ENCODE data around the gene GPR37L1.
"Not testable (repeated sequence)": the region's sequence is repeated elsewhere in the genome, so short reads cannot be mapped to it uniquely, and the experiment has no call there.

The GPR37L1 gene

DNA sequence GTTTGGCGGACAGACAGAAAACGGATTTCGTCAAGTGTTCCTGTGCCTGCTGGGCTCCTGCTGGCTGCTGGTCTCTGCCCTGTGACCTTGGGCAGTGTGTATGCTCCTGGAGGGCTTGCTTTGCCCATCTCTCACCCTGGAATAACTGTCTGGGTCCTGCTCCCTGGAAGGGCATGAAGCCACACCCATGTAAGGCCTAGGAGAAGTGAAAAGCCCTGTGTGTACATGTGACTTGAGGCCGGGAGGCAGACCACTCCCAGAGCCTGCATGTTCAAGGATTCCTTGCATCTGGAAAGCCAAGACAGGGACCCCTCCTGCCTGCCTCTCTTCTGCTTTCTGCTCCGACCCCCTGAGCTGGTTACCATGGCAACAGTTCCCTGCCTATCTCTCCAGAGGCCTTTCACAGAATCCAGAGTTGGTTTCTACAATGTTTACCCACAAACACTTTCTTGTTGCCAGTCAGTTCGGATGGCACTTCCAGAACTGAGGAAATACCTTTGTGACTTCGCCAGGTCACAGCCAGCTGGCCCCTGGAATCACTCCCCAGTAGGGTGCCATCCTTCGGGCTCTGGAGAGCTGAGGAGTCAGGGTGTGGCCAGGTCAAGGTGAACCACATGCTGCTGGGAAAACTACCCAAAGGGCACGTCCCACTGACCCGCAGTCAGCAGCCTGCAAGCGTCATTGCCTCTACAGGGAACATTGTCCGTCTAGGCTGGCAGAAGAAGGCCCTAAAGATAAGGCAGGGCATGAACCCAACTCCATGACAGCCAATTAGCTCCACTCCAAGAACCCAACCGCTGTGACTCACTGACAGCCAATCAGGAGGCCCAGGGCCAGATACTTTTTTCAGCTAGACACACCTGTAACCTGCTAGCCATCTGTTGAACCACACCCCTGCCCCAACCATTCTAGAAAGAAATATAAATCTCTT is 14.7 kb upstream of the GPR37L1 start:
- DNase-seq, result no peak

DNA sequence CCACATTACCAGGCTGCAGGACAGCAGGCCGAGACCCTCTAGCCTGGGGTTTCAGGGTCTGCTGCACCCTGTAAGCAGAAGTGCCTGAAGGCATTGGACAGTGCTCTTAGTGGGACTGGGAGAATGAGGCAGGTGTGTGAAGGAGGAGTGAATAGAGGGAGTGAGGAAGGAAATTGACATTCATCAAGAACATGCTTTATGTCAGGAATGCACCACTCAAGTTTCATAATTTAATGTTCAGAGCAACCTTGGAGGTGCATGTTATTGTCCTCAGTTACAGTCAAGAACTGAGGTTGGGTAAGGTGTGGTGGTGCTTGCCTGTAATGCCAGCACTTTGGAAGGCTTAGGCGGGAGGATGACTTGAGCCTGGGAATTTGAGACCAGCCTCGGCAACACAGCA is 11.7 kb upstream of the GPR37L1 start:
- no peak for DNase-seq

DNA sequence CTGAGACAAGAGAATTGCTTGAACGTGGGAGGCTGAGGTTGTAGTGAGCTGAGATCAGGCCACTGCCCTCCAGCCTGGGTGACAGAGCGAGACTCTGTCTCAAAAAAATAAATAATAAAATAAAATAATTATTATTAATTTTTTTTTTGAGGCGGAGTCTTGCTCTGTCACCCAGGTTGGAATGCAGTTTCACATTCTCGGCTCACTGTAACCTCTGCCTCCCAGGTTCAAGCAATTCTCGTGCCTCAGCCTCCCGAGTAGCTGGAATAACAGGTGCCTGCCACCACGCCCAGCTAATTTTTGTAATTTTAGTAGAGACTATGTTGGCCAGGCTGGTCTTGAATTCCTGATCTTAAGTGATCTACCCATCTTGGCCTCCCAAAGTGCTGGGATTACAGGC is 11.1 kb upstream of the GPR37L1 start:
- not testable (repeated sequence) for DNase-seq

DNA sequence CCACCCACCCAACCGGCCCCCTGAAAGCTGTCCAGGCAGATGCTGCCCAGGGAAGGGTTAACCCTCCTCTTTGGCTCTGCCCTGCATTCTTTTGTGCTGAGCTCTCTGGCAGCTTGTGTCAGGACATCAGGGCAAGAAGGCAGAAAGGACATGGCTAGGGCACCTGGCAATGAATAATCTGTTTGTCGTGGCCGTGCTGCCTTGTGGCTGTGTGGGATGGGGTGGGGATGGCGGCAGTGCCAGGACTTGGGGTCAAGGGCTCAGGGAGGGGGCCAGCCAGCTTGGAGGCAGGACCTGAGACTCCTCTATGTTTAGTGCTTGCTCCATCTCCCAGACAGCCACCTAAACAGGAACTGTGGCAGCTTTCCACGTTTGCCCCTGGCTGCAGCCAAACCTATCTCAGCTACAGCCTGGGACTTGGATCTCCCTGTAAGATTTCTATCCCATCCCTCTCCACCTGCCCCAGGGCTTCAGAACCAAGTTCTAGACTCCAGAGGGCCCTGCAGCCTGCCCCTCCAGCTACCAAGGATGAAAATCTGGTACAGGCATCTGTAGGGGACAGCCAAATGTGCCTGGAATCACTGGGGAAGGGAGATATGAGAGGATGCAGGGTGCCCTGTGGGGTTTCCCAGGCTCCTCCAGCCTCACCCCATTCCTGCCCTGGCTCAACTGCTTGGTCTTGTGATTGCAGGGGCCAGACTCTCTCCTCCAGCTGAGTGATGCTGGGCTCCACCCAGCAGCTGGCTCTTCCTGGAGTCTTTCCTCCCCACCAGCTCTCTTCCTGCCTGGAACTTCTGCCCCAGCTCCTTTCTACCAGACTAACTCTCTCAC is 9.6 kb upstream of the GPR37L1 start:
- DNase-seq, result no peak

DNA sequence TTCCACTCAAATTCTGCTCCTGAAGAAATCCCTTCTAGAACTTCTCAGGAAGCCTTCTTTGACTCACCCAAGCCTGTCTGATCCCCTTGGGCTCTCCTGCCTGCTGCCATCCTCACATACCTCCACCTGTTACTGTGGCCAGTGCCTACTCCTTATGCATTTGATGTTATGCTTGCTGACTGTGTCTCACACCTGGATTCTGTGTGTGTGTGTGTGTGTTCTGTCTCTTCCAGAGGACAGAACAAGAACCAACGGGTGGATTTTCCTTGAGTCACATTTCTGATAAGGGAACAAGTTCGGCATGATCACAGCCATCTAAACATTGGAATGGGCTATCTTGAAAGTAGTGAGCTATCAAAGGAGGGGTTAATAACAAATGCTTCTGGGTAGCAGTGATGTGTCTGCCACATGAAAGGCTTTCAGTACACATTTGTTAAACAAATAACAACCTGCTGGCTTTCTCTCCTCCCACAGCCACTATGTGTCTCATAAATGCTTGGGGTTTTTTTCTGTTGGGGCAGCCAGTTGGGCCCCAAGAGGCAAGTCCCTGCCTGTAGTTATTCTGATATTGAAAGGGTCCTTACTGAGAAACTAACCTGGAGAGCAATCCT is 8.9 kb upstream of the GPR37L1 start:
- no peak for DNase-seq

DNA sequence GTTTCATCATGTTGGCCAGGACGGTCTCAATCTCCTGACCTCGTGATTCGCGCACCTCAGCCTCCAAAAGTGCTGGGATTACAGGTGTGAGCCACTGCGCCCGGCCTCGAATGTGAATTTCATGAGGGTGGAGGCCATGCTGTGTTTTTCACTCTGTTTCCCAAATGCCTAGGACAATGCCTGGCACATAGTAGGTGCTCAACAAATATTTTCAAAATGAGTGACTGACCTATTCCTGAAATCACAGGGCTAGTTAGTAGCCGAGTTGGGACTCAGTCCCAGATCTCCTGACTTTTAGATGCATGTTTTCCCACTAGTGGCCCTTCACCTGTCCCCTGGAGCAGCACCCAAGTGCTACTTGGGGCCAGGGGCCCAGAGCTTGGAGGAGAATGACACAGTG is 6.4 kb upstream of the GPR37L1 start:
- no peak for DNase-seq

DNA sequence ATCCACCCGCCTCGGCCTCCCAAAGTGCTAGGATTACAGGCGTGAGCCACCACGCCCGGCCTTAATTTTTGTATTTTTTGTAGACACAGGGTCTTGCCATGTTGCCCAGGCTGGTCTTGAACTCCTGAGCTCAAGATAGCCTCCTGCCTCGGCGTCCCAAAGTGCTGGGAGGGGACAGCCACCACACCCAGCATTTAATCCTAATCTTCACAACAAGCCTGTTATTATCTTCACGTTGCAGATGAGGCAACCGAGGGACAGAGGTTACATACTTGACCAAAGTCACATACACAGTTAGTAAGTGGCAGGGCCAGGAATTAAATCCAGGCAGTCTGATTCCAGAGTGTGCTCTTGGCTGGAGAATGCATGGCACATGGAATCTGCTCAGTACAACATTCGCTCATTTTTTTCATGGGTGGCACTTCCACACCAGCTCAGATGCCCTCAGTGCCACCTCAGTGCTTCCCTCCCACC is 4.8 kb upstream of the GPR37L1 start:
- DNase-seq, result no peak

DNA sequence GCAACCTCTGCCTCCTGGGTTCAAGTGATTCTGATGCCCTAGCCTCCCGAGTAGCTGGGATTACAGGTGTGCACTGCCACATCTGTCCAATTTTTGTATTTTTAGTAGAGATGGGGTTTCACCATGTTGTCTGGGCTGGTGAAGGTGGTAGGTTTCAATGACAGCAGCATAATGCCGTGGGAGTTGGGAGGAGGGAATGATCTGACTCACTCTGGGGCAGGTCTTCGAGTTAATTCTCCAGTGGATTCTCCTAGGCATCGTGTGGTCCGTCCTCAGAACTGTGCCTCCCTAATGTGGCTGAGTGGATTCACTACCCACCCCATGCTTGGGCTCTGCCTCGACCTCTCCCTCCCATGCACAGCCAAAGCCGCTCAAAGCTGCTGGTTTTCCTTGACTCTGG is 1.7 kb upstream of the GPR37L1 start:
- no peak for DNase-seq

DNA sequence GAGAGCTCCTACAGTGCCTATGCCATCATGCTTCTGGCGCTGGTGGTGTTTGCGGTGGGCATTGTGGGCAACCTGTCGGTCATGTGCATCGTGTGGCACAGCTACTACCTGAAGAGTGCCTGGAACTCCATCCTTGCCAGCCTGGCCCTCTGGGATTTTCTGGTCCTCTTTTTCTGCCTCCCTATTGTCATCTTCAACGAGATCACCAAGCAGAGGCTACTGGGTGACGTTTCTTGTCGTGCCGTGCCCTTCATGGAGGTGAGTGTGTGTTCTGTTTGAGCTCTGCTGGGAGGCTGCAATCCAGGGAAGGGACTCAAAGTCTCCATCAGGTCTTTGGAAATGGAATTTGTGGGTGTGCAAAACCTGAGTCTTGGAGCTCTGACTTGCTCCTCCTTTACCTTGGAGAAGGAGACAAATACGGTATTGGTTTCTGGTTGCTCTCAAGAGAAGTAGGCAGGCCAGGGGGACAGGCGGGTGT is 658 bp downstream of the GPR37L1 start:
- no peak for DNase-seq

DNA sequence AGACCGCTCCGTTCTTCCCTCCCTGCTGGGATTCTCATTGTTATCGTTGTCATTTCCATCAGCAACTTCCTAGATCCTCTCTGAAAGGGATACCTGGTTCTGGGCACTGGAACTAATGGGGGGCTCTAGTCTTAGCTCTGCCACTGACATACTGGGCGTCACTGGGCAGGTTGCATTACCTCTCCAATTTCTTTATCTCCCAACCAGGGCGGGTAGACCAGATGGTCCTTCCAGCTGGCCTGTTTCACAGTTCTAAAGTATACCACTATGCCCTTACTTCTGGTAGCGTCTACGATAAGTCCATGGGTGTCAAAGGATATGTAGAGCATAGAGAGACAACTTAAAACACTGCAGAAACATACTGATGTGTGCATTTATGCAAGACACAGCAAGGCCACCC is 1.4 kb downstream of the GPR37L1 start:
- no peak for DNase-seq

DNA sequence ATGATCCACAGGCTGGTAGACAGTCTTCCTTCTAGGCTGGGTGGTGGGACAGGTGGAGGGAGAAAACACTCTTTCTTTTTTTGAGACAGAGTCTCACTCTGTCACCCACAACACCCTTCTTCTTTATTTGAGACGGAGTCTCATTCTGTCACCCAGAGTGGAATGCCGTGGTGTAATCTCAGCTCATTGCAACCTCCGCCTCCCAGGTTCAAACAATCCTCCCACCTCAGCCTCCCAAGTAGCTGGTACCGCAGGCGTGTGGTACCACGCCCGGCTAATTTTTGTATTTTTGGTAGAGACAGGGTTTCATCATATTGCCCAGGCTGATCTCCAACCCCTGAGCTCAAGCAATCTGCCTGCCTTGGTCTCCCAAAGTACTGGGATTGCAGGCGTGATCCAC is 2.9 kb downstream of the GPR37L1 start:
- no peak for DNase-seq

DNA sequence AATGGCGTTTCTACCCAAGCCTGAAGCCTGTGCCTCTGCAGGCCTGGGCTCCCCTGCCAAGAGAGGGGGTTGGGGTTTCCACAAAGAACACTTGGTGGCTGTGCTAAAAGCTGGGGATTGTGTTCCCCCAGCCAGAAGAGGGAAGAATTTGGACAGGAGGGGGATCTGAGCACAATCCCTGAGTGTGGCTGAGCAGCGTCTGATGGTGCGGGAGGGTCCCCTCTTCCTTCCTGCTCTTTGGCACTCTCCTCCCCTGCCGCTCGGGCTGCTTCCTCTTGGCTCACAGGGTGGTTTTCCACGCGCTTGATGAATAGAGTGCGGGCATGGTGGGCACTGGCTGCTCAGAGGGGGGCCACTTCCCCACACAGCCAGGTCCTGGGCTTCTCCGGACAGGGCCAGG is 3.7 kb downstream of the GPR37L1 start:
- no peak for DNase-seq

DNA sequence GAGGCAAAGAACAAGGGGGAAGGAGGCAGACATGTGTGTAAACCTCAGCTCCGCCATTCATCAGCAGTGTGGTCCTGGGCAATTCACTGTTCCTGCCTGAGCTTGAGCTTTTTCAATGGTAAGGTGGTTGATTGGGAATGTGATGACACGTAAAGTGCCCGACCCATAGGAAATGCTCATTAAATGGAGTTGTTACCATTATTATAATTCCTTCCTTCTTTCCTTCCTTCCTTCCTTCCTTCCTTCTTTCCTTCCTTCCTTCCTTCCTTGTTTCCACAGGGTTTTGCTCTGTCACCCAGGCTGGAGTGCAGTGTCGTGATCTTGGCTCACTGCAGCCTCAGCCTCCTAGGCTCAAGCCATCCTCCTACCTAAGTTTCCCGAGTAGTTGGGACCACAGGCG is 4.3 kb downstream of the GPR37L1 start:
- DNase-seq, result no peak

DNA sequence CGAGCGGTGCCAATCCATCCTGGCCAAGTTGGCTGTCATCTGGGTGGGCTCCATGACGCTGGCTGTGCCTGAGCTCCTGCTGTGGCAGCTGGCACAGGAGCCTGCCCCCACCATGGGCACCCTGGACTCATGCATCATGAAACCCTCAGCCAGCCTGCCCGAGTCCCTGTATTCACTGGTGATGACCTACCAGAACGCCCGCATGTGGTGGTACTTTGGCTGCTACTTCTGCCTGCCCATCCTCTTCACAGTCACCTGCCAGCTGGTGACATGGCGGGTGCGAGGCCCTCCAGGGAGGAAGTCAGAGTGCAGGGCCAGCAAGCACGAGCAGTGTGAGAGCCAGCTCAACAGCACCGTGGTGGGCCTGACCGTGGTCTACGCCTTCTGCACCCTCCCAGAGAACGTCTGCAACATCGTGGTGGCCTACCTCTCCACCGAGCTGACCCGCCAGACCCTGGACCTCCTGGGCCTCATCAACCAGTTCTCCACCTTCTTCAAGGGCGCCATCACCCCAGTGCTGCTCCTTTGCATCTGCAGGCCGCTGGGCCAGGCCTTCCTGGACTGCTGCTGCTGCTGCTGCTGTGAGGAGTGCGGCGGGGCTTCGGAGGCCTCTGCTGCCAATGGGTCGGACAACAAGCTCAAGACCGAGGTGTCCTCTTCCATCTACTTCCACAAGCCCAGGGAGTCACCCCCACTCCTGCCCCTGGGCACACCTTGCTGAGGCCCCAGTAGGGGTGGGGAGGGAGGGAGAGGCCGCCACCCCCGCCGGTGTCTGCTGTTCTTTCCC is 5.3 kb downstream of the GPR37L1 start:
- DNase-seq, result no peak

DNA sequence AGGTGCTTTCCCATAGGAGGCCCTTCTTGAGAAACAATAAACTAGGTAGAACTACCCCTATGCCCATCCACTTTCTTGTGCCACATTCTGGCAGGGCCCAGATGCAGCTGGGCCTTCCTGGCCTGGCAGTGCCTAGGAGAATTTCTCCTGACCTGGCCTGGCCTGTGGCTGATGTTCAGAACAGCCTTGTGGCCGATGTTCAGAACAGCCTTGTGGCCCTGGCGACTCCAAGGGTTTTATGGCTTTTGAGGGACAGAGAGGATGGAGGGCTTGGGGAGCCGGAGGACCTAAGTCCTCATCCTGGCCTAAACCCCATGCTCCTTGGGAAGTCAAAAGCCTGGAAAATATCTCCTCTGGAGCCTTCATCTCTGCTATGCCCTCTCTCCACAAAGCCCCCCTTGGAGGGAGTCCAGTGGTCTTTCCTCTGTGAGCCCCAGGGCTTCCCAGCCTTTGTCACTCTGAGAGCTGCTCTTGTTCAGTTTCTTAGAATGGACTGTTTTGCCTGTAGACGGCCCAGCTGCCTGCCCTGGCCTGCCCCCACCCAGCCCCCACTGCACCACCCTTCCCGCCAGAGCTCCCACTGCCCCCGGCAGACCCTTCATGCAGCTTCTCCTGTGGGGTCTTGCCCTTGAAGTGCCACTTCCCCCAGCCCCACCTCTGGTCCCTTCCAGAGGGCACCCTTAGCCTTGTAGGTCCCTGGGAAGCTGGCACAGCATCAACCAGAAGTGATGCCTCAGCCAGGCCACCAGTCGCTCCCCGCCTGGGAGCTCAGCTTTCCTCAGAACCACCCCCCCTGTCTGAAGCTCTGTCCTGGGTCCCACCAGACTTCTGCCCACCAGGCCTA is 7.0 kb downstream of the GPR37L1 start:
- no peak for DNase-seq

DNA sequence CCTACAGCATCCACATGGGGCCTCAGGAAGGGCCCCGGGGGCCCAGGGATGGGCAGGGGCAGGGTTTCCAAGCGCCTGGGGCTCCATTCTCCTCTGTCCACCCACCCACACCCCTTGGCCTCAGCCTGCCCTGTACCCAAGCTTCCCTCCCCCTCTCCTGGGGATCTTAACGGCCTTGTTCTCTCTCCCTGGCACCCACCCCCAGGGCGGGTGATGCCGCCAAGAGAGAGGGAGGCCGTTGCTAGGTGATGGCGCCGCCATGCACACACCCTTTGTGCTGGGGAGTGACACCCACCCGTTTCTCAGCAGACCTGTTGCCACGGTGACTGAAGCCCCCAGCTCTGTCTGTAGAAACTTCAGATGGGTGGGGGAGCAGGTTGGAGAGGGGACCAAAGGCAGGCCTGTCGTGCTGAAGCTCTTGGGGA is 7.6 kb downstream of the GPR37L1 start:
- DNase-seq, result no peak

DNA sequence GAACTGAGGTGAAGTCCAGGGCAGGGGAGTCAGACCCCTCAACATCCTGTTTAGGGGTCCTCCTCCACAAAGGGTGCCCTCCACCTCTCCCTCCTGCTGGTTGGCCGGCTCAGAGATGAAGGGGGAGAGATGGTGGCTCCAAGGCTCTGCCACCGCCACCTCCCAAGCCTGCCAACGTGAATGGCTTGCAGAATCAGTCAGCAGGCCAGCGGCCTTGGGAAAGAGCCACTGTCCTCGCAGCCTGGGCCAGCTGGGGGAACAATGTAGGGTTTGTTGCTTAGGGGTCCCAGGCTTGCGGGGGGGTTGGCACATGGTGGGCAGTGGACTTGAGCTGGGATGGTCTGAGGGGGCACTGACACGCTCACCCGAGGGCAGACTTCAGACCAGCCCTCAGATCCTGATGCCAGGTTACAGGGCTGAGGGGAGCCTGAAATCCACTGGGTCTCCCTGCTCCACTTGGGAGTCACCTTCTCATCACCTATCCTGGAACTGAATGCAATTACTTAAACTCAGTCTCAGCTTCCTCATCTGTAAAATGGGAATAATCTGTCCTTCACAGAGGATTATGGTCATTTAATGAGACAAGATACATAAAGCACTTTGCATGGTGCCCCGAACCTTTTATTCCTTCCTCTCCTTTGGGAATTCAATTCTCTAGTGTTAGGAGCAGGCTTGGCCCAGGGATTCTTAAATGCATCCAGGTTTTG is 8.3 kb downstream of the GPR37L1 start:
- no peak for DNase-seq

DNA sequence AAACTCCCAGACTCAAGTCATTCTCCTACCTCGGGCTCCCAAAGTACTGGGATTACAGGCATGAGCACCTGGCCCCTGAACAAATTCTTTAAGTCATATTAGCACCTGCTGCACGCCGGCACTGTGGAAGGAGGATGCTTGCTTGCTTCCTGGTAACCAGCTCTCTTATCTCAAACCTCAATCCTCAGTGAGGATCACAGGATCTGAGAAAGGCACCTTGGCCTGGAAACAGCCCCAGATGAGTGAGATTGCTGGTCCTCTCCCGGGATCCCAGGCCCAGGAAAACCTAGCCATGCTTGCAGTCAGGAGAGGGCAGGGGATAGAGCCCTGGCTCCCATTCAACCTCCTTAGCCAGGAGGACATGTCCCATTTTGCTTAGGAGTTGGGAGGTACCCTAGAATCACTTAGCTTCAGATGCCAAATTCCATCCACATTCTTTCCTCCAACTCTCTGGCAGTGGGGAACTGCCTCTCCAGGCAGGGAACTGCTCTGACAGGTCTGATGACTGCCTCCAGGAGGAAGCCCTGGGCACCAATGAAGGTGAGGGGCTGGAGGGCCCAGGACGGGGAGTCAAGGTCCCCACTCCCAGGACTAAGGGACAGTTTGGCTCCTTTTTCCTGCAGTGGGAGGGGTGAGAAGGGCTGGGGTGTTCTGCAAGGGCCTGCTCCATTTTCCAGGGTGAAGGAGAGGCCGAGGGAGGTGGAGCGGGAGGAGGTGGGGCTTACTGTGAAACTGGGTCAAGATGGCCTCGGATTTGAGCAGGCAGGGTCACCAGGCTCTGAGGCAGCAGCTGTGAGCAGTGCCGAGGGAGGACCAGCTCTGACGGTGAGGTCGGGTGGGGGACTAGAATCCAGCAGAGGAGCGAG is 9.5 kb downstream of the GPR37L1 start:
- DNase-seq, result no peak

DNA sequence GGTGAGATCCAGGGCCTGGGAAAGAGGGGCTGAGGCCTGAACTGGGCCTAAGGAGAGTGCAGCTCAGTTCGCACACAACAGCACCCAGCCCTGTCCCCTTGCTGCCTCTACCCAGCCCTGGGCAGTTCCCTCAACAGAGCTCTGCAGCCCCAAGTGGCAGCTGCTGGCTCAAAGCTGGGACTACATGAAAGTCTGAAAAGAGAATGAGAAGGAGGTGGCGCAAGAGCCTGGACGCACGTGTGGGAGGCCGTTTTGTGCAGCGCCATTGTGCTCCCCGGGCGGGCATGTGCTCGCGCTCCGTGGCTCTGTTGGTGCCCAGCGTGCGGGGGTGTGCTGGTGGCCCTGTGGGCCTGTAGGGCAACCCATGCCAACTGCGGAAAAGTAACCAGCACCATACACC is 10.3 kb downstream of the GPR37L1 start:
- DNase-seq, result no peak

DNA sequence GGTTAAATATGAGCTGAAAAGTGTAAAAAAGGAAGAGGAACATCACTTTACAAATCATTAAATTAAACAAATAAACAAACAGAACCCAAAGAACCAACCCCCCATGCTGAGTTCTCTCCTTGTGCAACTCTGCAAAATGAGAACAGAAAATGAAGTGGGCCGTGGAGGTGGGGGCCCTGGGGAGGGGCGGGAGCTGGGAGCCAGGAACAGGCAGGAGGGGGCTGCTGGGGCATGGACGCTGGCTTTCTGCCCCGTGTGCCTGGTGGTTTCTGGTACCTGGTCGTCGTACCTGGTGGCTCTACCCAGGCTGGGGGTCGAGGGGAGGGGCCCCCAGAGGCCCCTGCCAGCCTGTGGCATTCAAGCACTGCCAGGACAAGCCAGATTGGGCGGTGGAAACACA is 10.8 kb downstream of the GPR37L1 start:
- DNase-seq, result no peak
